A549 treated with Mapracorat at 1 μM for 4 hours (cell line): ENCODE measurements around the gene RHBDL2. TPM values are rescaled to one million over a fixed set of nuclear protein-coding genes. Genes with fewer than 3 reads are reported as not detected.

ENCODE experiments used
- total RNA-seq: library from RNA; stranded (reverse); fragments of 200-300 nt; extraction: Qiagen RNA extraction; gene quantifications from 5 replicates; pipeline ENCODE4 v1.2.3, GENCODE V29; 2022

The RHBDL2 gene
- total RNA-seq: 1.6 to 2.8 TPM (median 1.8 TPM) in 5 replicates

DNA sequence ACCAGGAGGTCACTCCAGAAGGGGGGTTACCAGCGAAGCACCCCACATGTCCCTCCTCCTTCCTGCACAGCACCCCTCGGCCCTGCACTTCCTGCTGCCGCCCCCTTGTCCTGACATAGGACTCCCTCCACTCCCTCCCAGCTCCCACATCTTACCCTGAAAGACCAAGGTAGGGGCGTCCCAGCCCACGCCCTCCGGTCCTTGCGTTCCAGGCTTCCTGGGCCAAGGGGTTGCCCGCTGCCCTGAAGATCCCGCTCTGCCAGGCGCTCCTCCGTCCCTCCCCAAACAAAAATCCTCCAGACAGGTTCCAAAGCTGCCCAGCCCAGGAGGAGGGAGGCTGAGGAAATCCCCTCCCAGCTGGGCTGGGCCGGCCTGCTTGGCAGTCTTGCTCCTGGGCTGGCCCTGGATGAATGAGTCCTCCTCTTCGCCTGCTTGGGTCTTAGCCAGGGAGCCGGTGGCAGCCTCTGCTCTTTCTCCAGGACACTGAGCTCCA is at the start of gene RHBDL2:
RHBDL2 (minus strand) TSS at position 304 of the 493 bp plus-strand sequence. CDS start 22,618 bp downstream, outside the sequence.

DNA sequence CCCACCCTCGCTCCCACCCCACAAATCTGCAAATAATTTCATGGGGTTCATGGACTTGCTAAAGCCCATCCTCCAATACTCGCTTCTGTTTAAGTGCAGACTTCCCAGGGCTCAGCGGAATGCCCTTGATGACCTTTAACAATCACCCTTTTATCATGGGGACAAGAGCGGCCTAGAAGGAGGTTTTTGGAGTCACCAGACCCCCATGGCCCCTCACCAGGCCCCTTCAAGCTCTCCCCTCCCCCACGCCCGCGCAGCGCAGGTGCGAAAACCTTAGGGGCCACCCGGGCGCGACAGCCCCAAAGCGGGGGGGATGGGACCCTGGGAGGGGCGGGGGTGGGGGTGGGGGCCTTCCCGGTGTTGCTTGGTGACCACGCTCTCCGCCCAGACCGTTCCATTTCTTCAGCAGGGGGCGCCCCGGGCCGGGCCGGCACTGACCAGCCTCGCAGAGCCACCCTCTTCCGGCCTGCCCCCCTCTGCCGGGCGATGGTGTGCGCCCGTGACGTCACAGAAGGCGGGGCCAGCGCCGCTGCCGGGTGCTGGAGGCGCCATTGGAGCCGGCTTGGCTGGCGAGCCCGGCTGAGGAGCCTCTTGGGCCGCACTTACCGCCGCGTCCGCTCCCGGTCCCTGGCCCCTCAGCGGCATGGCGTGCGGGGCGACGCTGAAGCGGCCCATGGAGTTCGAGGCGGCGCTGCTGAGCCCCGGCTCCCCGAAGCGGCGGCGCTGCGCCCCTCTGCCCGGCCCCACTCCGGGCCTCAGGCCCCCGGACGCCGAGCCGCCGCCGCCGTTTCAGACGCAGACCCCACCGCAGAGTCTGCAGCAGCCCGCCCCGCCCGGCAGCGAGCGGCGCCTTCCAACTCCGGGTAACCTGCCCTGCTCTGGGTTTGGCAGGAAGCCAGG is 49.4 kb upstream of the RHBDL2 start, which contains the start of gene AKIRIN1:
AKIRIN1 (plus strand) TSS at position 539 of the 900 bp plus-strand sequence; CDS start at position 644, 105 bp downstream.

GRCh38 chr1:38881487-38881886 is 60.1 kb downstream of the RHBDL2 start, which contains the start of gene GJA9:
GJA9 (minus strand) TSS chr1:38881587; CDS start chr1:38876098, 5,489 bp downstream.

DNA sequence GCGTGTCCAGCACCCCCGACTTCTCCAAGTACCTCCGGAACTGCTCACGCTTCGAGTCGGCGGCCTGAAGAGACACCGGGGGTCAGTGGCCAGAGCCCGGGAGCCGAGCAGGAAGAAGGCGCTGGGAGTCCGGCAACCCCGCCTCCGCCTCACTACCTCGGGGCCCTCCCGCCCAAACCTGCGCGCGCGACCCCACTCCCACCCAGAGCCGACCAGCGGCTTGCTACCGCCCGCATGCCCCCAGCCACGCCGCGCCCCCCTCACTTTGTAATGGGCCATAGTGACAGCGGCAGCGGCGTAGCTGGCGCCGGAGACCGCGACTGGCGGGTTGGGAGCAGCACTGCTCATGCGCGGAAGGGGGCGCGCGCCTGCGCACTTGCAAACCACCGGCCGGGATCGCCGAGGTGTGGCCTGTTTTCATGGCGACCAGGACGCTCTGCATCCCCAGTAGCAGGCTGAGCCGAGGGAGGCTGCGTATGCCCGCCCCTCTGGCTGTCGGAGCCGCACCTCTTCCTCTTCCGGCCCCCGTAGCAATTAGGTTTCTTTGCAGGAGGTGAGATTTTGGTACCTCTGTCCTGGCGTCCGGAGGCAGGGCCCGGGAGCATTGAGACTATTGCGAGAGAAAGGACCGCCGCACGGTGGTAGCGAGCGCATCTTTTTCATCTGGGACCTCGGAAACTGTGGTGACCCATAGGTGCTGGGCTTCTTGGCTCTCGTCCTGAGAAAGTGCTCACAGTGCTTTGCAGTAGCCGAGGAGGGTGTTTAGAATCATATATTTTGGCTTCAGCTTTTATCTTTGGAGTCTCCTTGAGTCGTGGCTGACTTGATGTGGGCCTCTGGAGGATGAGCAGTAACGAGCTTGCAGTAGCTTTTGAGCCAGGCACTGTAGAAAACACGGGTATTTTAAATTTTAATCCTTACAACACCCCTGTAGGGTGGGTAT is 68.3 kb downstream of the RHBDL2 start, which contains the start of gene MYCBP:
MYCBP (minus strand) TSS at position 322 of the 943 bp plus-strand sequence; CDS start at position 279, 43 bp downstream.

DNA sequence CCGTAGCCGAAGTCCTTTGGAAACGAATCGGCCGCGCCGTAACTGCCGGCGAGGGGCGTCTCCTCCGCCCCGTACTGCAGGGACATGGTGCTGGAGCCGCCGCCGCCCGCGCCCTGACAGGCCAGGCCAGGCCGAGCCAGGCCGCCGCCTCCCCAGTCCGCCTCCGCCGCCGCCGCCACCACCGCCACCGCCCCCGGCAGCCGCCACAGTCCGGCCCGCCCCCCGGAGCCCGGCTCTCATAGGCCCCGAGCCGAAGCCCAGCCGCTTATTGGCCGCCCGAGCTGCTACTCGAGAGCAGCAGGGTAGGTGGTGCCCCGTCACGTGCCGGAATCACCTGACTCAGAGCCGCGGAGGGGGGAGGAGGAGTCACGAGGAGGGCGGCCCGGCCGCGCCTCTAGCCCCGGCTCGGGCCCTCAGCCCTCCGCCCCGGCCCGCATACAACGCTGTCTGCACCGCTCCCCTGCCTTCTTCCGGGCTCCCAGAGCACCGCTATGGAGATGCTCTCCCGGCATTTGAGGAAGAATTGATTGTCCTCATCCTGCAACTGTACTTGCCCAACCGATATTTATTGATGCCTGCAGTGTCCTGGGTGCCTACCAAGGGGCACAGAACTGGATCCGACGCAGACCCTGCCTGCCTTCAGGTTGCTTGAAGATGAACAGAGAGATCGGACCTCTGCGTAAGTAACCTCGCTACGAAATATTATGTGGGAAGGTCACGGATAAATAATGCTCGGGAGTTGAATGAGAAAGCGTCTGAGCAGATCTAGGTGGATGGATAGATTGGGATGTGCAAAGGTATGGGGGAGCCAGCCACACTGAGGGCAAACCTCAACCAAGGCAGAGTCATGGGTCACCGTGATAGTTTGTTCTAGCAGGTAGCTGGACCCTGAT is 81.8 kb downstream of the RHBDL2 start, which contains the start of gene RRAGC:
RRAGC (minus strand) TSS at position 212 of the 893 bp plus-strand sequence; CDS start at position 86, 126 bp downstream.

Other genes starting within 250 kb of the RHBDL2 start
- gene RRAGC, start 82.1 kb downstream of the RHBDL2 start, total RNA-seq: 29.8 to 32.1 TPM (median 31.1 TPM) in 5 replicates
- gene MYCBP, start 68.5 kb downstream of the RHBDL2 start, total RNA-seq: 13.0 to 21.3 TPM (median 19.7 TPM) in 5 replicates
- gene GJA9, start 60.2 kb downstream of the RHBDL2 start, total RNA-seq: not detected in 5 replicates
- gene AKIRIN1, start 49.4 kb upstream of the RHBDL2 start, total RNA-seq: 42.2 to 47.8 TPM (median 45.3 TPM) in 5 replicates
- 404 to 617 TPM (median 421 TPM) in 5 replicates for gene NDUFS5, start 84.5 kb upstream of the RHBDL2 start, total RNA-seq